ENCODE measurements around the gene ANO3. TPM values are rescaled to one million over a fixed set of nuclear protein-coding genes. Genes with fewer than 3 reads are reported as not detected.

The ANO3 gene
- total and polyA plus RNA-seq, 2 of the 8 experiments (the other 6 are each of a cell fraction or from before 2014, with no cell fraction given), result not detected

DNA sequence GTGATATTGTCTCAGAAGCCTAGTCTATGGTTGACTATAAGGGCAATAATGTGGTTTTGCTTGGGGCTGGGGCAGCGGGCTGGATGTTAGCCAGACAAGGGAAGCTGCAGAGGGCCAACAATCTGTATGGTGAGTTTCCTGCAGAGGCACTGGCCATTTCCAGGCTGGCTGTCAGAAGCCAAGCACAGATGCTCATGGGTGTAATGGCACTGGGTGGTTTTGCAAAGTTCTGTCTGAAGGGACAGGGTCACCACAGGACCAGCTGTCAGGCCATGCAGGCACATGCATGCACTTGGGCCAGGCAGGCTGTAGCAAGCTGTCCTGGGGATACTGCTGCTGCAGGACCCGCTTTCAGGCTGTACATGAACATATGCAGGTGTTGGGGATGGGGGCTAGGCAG, 281.8 kb downstream of the ANO3 start (continued):
- TF ChIP-seq, protein P1, sequence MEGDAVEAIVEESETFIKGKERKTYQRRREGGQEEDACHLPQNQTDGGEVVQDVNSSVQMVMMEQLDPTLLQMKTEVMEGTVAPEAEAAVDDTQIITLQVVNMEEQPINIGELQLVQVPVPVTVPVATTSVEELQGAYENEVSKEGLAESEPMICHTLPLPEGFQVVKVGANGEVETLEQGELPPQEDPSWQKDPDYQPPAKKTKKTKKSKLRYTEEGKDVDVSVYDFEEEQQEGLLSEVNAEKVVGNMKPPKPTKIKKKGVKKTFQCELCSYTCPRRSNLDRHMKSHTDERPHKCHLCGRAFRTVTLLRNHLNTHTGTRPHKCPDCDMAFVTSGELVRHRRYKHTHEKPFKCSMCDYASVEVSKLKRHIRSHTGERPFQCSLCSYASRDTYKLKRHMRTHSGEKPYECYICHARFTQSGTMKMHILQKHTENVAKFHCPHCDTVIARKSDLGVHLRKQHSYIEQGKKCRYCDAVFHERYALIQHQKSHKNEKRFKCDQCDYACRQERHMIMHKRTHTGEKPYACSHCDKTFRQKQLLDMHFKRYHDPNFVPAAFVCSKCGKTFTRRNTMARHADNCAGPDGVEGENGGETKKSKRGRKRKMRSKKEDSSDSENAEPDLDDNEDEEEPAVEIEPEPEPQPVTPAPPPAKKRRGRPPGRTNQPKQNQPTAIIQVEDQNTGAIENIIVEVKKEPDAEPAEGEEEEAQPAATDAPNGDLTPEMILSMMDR (IDR thresholded peaks at IDR 0.05; ENCODE audit: control extremely low read depth in 1 of 3, insufficient read depth in 1 of 3, low read depth in 1 of 3, low read length in 3 of 3), result no peak
- no peak for TF ChIP-seq TAF7 (optimal IDR thresholded peaks at IDR 0.05; ENCODE audit: borderline replicate concordance, low read depth, low read length)
